OCI-LY1 (cell line): ENCODE data around the gene GPR22.

ENCODE experiments used
- H2AFZ ChIP-seq: fragments of 200-600 bp; sonication (generic), shearing (Covaris generic); 2 replicates; pipeline ENCODE4 v1.6.0; 2014; ENCODE audit warnings: antibody characterized with exemption, mild to moderate bottlenecking, low read length
- H3F3A ChIP-seq: fragments of 200-600 bp; sonication (generic), shearing (Covaris generic); 2 replicates; pipeline ENCODE4 v1.6.0; 2014; ENCODE audit warnings: mild to moderate bottlenecking, antibody characterized with exemption, low read length, moderate library complexity; ENCODE audit not compliant: insufficient read depth
- H3K27ac ChIP-seq: fragments of 200-600 bp; sonication (generic); 2 replicates; pipeline ENCODE4 v1.5.1; 2014; ENCODE audit warnings: low read length, mixed run types, mild to moderate bottlenecking, low read depth; ENCODE audit not compliant: poor library complexity, severe bottlenecking
- H3K27me3 ChIP-seq: fragments of 200-600 bp; sonication (generic); 2 replicates; pipeline ENCODE4 v1.6.0; 2014; ENCODE audit warnings: antibody characterized with exemption, mild to moderate bottlenecking, low read length, moderate library complexity; ENCODE audit not compliant: insufficient read depth
- H3K36me3 ChIP-seq: fragments of 200-600 bp; sonication (generic); 2 replicates; pipeline ENCODE4 v1.6.1; 2014; ENCODE audit warnings: mild to moderate bottlenecking, antibody characterized with exemption, low read length, moderate library complexity, mixed read lengths; ENCODE audit not compliant: insufficient read depth
- H3K4me1 ChIP-seq: fragments of 200-600 bp; sonication (generic); 2 replicates; pipeline ENCODE4 v1.5.1; 2014; ENCODE audit warnings: mild to moderate bottlenecking, low read length, moderate library complexity; ENCODE audit not compliant: insufficient read depth, severe bottlenecking
- H3K4me2 ChIP-seq: fragments of 200-600 bp; sonication (generic), shearing (Covaris generic); 2 replicates; pipeline ENCODE4 v1.6.1; 2014; ENCODE audit warnings: low read length
- H3K4me3 ChIP-seq: fragments of 200-600 bp; sonication (generic); 2 replicates; pipeline ENCODE4 v1.5.1; 2014; ENCODE audit warnings: low read length, low read depth, mild to moderate bottlenecking, mixed read lengths; ENCODE audit not compliant: poor library complexity, severe bottlenecking
- H3K79me2 ChIP-seq: fragments of 200-600 bp; shearing (Covaris generic); 2 replicates; pipeline ENCODE4 v1.6.1; 2016; ENCODE audit warnings: mixed run types, low read length, mixed read lengths; ENCODE audit not compliant: insufficient read depth
- H3K9ac ChIP-seq: fragments of 200-600 bp; sonication (generic), shearing (Covaris generic); 2 replicates; pipeline ENCODE4 v1.6.1; 2014; ENCODE audit warnings: mild to moderate bottlenecking, low read length, mixed read lengths
- H3K9me2 ChIP-seq: fragments of 200-600 bp; sonication (generic), shearing (Covaris generic); 2 replicates; pipeline ENCODE4 v1.6.1; 2014; ENCODE audit warnings: low read depth, mild to moderate bottlenecking, low read length, mixed read lengths
- H3K9me3 ChIP-seq: fragments of 200-600 bp; shearing (Covaris generic); 2 replicates; pipeline ENCODE4 v1.6.1; 2014; ENCODE audit warnings: low read length, mixed read lengths
- H4K20me1 ChIP-seq: fragments of 200-600 bp; sonication (generic), shearing (Covaris generic); 2 replicates; pipeline ENCODE4 v1.6.0; 2016; ENCODE audit warnings: mild to moderate bottlenecking, low read length; ENCODE audit not compliant: insufficient read depth
- EZH2 ChIP-seq: fragments of 200-600 bp; sonication (generic), shearing (Covaris generic); IDR thresholded peaks from 2 replicates; pipeline ENCODE4 v1.8.0; 2017; ENCODE audit warnings: borderline replicate concordance, mixed run types, mild to moderate bottlenecking, antibody characterized with exemption, low read length, moderate library complexity, mixed read lengths
- TF ChIP-seq, protein P1 (sequence below): fragments of 200-600 bp; sonication (generic), shearing (Covaris generic); IDR thresholded peaks from 2 replicates; pipeline ENCODE4 v1.5.1; 2017; ENCODE audit warnings: mild to moderate bottlenecking, antibody characterized with exemption, low read length, moderate library complexity, mixed read lengths

The GPR22 gene

DNA sequence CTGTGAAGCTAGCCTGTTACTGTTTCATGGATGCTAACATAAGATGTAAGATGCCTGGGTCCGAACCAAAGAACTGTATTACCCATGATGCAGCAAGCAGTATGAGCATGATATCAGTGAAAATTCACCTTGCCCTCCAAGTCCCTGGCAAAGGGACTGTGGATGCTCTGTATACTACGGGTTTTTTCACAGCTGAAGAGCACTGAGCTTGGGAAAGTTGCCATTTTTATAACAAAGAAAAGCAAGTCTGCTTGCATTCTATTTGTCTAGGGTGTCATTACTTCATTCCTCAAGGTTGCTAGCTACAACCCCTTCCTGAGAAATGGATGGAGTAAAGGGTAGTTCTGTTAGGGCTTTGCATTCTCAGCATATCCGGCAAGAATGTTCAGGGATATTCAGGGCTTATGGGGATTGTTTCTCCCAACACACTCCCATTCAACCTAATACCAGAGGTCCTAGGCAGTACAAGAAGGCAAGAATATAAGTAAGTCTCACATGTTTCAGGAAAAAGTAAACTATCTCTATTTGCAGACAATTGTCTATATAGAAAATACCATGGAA is 5.1 kb upstream of the GPR22 start:
- H3K27me3 ChIP-seq = no peaks in the 10 kb centered on the region
- H3K4me1 ChIP-seq = peaks cover 1% of the 10 kb centered on the region
- TF ChIP-seq EZH2 = no peak
- TF ChIP-seq, protein P1, sequence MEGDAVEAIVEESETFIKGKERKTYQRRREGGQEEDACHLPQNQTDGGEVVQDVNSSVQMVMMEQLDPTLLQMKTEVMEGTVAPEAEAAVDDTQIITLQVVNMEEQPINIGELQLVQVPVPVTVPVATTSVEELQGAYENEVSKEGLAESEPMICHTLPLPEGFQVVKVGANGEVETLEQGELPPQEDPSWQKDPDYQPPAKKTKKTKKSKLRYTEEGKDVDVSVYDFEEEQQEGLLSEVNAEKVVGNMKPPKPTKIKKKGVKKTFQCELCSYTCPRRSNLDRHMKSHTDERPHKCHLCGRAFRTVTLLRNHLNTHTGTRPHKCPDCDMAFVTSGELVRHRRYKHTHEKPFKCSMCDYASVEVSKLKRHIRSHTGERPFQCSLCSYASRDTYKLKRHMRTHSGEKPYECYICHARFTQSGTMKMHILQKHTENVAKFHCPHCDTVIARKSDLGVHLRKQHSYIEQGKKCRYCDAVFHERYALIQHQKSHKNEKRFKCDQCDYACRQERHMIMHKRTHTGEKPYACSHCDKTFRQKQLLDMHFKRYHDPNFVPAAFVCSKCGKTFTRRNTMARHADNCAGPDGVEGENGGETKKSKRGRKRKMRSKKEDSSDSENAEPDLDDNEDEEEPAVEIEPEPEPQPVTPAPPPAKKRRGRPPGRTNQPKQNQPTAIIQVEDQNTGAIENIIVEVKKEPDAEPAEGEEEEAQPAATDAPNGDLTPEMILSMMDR = no peak
- H3K79me2 ChIP-seq = no peaks in the 10 kb centered on the region
- no peaks in the 10 kb centered on the region for H4K20me1 ChIP-seq
- H3K4me3 ChIP-seq = no peak overlapping the region
- H3K9me2 ChIP-seq = no peaks in the 10 kb centered on the region
- H3K4me2 ChIP-seq = no peak overlapping the region
- H3K36me3 ChIP-seq = no peaks in the 10 kb centered on the region
- no peaks in the 10 kb centered on the region for H3F3A ChIP-seq
- no peak overlapping the region for H2AFZ ChIP-seq
- no peaks in the 10 kb centered on the region for H3K9me3 ChIP-seq
- H3K9ac ChIP-seq = no peak overlapping the region
- H3K27ac ChIP-seq = no peak overlapping the region

DNA sequence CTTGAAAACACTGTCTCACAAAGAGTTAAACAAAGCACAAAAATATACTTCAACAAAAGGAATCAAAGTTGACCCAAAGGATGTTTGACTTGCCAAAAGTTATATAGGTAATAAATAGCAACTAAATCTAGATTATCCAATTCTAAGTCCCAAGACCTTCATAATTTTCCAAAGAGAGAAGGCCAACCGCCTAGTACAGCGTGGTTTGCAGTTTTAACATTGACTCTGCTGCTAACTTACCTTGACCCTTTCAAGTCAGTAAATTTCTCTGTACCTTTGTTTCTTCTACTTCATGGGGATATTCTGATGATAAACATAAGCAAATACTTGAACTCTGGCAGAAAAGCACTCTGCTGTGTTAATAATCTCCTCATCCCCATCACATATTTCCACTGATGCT is 1.9 kb upstream of the GPR22 start:
- no peaks in the 10 kb centered on the region for H3K9me2 ChIP-seq
- H3K27me3 ChIP-seq = no peaks in the 10 kb centered on the region
- no peaks in the 10 kb centered on the region for H3K9me3 ChIP-seq
- H3F3A ChIP-seq = no peaks in the 10 kb centered on the region
- no peak overlapping the region for H3K27ac ChIP-seq
- H3K36me3 ChIP-seq = no peaks in the 10 kb centered on the region
- H3K9ac ChIP-seq = no peak overlapping the region
- H2AFZ ChIP-seq = no peak overlapping the region
- no peak for TF ChIP-seq EZH2
- TF ChIP-seq, protein P1 = no peak
- H3K79me2 ChIP-seq = no peaks in the 10 kb centered on the region
- H4K20me1 ChIP-seq = no peaks in the 10 kb centered on the region
- no peak overlapping the region for H3K4me3 ChIP-seq
- H3K4me1 ChIP-seq = peaks cover 25% of the 10 kb centered on the region
- H3K4me2 ChIP-seq = no peak overlapping the region

DNA sequence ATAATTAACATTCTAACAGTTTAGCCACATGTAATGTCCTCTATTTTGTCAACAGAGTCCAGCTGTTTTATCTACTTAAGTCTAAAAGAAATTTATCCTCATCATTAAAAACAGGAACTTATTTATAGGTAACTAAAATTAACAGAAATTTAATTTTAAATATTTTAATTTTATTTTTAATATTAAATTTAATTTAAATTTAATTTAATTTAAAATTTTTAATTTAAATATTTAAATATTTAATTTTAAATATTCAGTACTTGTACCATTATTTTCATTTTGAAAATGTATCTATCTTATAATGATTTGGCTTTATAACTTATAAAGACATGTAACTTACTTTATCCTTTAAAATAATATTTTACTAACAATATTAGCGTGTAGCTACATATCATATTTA is 1.0 kb upstream of the GPR22 start:
- Histone ChIP-seq H3K4me2 (no peak overlapping the region), H3K9me2 (no peaks in the 10 kb centered on the region), H3K4me1 (peaks cover 25% of the 10 kb centered on the region), H3F3A (no peaks in the 10 kb centered on the region), H3K9ac (no peak overlapping the region), H3K36me3 (no peaks in the 10 kb centered on the region), H3K9me3 (no peaks in the 10 kb centered on the region), H3K79me2 (no peaks in the 10 kb centered on the region), H4K20me1 (no peaks in the 10 kb centered on the region), H3K27ac (no peak overlapping the region), H2AFZ (no peak overlapping the region), H3K4me3 (no peak overlapping the region), H3K27me3 (no peaks in the 10 kb centered on the region)
- TF ChIP-seq EZH2 = no peak
- TF ChIP-seq, protein P1 = no peak
